GM04503 (cell line): Measurements from ENCODE around the gene EFCAB6.
A peak's percentile ranks its signal among the peaks of the same experiment; 100 is the strongest.

Source experiments
- DNase-seq: peaks from one replicate; pipeline ENCODE4 v3.0.0-alpha.2; 2012; ENCODE audit warnings: low read depth

EFCAB6 gene

DNA sequence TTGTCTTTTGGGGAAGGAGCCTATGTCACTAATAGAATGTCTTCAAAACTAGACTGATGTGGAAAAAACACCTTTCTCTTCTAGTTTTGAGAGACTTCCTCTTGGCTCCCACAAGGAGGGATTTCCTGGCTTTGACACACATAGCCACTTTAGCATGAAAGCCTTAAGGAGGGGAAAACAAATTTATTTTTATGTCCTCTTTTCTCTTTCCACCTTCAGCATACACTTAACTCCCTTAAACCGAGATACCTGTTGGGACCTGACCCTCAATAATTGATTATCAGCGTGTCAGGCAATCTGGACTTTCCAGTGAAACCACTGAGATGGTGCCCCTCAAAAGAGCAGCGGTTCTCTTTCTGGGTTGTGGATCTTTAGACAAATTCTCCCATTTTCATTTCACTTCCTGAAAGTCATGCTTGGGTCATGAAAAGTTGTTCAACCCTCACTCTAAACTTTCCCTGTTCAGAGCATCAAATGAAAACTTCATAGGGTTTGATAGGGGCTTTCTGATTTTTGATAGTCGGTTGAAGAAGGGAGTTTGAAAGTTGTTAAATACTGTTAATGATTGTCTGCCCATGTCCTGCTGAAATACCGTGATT, 9.1 kb downstream of the EFCAB6 start:
- no peak for DNase-seq

DNA sequence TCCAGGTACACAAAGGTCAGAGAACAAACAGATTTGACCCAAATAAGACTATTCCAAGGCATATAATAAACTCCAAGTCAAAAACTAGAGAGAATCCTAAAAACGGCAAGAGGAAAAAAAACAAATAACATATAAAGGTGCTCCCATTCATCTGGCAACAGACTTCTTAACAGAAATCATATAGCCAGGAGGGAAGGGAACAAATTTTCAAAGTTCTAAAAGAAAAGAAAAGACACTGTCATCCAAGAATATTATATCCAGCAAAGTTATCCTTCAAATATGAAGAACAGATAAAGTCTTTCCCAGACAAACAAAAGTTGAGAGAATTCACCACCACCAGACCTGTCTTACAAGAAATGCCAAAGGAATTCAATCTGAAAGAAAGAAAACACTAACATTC, 11.1 kb downstream of the EFCAB6 start:
- no peak for DNase-seq

DNA sequence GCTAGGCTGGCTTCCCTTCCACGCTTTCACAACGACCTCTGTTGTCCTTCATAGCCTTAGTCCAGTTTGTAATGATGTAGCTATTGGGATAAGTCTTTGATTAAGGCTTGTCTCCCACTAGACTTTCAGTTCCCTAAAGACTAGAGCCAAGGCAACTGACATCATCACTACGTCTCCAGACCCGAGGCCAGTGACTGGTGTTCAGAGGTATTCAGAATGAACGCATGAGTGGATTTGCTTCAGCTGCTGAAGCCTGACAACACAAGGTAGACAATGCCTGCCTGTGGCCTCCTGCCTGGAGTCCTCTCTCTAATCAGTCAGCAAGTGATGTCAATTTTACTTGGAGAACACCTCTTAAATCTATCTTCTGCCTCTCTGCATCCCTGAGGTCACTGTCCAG, 13.6 kb downstream of the EFCAB6 start:
- no peak for DNase-seq

DNA sequence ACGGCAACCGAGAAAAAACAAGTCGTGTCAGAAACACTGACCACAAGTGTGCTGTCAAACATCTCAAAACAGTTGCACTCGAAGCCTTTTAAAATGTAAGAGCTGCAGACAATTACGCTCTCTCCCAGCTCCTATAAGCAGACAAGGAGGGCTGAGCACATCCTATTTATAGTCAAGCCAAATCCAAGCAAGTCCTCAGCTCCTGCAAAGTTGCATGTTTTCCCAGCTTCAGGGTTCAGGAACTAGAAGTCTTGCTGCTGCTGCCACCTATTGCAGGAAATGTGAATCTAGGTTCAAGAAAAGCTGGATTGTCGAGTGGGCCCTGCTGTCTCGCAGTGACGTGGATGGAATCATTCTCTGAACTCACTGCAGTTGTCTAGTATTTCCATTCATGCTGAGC, 15.5 kb downstream of the EFCAB6 start:
- peak; percentile 14 for DNase-seq

DNA sequence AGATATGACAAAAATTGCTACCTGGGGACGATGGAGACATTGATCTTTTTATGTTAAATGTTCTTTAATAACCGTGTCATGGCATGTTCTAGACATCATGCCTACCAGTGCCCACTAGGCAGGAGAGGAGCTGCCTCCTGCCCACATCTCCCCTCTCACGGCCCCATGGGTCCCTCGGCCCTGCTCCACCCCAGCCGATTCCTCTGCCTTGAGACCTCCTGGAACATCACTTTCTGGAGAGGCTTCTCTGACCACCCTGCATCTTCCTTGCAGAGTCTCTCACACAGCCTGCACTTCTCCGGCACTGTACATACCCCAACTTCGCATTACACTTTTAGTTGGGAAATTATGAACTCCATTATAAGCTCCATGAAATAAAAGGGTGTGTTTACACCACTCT, 16.8 kb downstream of the EFCAB6 start:
- no peak for DNase-seq

DNA sequence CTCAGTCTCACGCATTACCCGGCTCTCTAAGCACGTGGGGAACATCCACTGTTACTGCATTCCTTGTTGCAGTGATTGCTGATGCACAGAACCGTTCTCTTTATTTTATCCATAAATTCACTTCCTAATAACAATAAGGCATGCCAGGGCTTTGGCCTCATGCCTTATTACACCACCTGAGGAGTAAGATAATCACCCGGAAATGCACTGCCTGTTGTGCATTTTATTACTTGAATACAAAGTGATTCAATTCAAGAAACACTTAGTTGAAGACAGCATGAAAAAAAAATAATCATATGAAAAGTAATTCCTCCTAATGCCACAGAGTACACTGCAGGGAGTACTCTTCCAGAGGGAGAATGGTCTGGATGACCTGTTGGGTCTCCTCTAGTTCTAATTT, 19.2 kb downstream of the EFCAB6 start:
- no peak for DNase-seq

DNA sequence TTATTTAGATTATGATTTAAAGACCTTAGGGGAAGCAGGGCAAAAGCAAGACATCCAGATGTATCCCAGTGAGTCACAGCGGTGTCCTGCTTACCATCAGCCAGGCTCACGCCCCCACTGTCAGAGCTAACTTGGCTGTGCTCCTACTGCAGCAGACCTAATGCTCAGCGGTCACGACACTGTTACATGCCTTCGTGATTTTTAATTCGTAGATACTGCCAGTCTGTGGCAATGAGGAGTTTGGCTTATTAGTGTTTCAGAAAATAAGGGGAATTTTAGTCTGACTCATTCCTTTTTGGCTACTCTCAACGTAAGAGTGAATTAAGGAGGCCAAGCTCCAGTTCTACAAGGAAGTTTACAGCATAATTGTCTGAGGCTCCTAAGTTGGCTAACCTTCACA, 22.7 kb downstream of the EFCAB6 start:
- peak; percentile 98 for DNase-seq

DNA sequence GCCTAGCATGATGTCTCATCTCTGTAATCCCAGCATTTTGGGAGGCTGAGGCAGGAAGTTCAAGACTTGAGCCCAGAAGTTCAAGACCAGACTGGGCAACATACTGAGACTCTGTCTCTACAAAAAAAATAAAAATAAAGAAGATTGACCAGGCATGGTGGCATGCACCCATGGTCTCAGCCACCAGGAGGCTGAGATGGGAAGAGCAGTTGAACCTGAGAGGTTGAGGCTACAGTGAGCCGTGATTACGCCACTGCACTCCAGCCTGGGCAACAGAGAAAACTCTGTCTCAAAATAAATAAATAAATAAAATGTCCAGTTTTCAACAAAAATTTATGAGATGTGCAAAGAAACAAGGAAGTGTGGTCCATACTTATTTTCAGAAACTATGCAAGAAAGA, 28.3 kb downstream of the EFCAB6 start:
- no peak for DNase-seq

DNA sequence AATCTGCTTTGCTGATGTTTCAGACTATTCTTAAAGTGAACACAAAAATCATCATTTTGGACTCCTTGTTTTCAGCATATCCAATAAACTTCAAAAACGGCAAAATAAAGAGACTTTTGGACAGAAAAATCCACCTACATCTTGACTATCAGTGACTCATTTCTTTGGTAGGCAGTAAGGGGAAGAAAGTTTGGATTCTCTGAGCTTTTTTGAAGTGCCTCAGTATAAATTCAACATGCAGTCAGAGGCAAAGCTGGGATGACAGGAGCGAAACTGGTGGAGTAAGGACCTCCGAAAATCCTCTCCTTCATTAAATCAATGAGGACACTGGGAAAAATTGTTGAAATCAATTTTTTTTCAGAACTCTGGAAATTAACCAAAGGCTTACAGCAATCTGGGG, 29.7 kb downstream of the EFCAB6 start:
- no peak for DNase-seq

DNA sequence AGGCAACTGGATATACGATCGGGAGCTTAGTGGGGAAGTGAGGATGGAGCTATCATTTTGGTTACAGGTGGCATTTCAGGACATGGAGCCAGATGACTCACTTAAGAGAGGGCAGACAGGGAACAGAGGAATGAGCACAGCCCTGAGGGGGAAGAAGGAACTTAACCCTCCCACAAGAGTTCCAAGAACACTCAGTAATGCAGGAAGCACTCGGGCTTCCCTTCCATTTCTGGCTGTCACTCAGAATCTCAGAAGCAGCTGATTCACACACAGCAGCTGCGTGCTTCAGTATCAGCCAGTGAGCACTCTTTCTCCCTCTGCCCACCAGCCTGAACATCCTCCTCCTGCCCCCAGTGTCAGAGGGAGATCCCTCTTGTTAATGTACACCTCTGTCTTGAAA, 34.8 kb downstream of the EFCAB6 start:
- peak; percentile 42 for DNase-seq

DNA sequence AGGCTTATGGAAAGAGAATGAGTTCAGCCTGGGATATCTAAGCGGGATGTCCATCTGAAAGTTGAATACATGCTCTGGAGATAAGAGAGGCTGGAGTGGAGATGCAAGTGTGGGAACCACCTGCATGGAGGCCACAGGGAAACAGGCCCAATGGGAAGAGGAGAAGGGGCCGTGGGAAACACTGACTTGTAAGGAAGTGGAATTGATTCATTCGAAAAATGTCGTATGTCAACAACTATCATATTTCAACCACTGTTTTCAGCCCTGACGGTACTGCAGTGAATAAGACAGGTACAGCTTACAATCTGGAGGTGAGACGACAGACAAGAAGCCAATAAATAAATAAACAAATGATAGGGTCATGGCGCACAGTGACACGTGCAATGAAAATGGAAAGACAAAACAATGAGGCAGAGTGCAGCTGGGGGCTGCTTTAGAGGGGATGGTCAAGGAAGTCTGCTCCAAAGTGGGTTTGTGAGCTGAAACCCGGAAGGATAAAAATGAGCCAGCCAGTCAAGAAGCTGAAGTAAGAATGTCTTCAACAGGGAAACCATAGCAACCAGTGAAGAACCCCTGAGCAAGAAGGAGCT, 35.9 kb downstream of the EFCAB6 start:
- no peak for DNase-seq

DNA sequence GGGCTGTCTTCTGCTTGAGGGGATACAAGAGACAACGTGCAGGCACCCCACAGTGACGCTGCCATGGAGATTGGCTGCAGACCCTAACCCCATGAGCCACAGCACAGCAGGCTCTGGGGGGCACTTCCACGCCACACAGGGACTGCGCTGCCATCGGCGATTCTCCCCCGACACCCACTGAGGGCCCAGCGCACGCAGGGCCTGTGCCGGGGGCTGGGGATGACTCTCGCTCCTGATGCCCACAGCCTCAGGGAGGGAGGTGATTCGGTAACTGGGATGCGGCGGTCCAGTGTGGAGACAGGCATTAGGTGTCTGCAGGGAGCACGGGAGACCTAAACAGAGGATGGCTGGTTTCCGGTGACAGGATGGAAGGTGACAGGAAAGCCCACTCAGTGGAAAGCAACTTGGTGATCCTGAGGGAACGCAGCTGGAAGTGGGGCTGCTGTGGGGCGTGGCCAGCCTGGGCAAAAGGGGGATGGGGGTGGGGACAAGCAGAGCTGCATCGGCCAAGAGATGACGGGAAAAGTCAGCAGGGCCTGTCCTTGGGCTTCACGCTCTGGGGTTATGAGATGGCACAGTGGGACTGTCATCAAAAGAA, 37.7 kb downstream of the EFCAB6 start:
- DNase-seq, result no peak

DNA sequence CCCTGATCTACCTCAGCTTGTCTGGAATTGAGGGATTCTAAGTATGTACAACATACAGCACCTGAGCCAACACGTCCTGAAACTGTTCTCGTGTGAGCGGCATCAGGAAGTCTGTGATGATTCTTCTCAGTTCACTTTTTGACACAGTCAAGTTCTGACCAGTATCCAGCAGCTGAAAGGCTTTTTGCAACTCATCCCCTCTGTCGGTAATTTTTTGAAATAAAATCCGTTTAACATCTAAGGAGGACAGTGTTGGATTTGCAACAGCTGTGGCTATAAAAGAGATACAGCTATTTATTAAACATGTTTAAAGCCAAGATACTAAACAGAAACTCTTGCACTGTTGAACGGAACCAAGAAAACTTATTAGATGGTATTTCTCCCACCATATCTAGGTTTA, 39.3 kb downstream of the EFCAB6 start:
- DNase-seq, result no peak

DNA sequence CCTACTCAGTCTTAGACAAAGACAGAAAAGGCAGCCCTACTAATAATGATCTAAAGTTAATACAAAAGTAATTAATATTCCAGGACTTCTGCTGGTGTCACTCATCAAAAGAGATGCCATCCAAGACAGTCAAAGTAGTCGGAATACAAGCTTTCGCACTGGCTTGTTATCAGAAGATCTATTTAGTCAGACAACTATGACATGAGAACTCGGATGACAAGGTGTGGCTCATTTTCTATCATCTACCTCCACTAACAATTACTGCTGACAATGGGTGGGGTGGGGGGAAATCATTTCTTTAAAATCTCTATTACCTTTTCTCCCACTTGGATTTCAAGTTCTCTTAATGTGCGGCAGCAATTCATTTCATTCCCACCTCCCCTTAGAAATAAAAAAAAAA, 56.7 kb downstream of the EFCAB6 start:
- no peak for DNase-seq

DNA sequence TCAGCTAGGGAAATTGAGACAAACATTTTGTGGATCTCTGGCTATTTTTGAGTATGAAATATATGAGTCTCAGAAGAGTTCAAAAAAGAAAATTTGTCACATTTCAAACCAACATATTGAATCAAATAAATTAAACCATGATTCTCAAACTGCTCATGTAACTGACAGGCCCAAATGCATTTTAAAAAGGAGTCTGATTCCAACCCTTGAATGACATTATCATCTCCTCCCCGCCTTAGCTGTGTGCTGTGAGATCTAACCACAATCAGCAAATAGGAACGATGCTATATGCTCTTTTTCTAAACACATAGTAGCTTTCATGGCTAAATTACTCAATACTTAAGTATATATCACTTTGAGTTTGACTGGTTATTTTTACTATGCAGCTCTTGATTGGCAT, 57.1 kb downstream of the EFCAB6 start:
- DNase-seq, result no peak

DNA sequence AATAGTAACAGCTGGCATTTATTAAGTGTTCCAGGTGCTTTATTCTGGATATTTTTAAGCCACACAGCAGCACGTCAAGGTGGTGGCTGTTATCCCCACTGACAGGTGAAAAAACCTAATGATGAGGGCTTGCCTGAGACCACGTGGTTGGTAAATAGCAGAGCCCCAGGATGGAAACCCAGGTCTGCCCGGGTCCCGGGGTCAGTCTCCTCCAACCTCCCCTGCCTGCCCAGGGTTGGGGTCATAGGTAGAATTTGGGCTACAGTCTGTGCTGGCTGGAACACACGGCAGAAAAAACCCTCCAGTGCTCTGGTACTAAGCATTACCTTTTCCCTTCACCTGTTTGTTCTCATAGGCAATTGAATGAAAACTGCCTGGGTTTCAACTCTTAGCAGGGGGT, 57.9 kb downstream of the EFCAB6 start:
- no peak for DNase-seq

DNA sequence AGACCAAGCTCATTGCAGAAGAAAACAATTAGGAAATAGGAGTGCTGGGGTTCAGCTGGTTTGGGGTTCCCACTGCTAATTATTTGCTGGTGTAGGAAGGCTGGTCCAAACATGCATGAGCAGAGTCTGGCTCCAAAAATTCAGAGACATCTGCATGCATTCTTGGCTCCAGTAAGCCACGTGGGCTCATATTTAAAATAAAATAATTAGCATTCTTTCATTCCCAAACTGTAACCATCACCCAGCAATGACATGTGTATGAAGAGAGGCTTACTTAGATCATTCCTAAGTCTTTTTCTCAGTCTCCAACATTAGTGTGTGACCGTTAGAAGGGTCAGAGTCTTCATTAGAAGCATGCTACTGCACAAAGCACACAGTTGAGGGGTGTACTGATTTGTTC, 58.4 kb downstream of the EFCAB6 start:
- DNase-seq, result no peak

DNA sequence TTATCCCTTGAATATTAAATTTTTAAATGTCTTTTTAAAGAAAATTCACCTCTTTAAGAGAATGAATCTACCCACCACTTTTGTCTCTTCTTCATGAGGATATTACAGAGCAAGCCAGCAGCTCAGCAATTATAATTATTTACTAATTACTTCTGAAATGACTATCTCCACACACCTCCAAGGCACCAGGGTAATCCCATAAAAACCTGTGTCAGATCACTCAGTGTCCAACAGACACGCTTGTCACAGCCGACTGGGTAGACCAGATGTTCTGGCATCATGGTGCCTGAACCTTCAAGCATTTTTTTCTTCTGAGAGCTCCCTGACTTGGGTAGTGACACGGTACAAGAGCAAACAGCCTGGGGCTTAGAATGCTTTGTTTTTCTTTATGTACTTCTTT, 61.4 kb downstream of the EFCAB6 start:
- DNase-seq, result no peak

DNA sequence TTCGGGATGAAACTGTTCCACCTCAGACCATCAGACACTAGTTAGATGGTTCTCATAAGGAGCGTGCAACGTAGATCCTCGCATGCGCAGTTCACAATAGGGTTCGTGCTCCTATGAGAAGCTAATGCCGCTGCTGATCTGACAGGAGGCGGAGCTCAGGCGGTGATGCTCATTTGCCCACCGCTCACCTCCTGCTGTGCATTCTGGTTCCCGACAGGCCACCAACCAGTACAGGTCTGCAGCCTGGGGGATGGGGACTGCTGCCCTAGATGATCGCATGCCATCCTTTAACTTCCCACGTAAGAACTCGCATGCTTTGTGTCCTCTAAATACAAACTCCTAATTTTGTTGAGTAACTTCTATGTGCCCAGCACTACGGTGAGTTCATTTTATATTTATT, 62.6 kb downstream of the EFCAB6 start:
- DNase-seq, result no peak

DNA sequence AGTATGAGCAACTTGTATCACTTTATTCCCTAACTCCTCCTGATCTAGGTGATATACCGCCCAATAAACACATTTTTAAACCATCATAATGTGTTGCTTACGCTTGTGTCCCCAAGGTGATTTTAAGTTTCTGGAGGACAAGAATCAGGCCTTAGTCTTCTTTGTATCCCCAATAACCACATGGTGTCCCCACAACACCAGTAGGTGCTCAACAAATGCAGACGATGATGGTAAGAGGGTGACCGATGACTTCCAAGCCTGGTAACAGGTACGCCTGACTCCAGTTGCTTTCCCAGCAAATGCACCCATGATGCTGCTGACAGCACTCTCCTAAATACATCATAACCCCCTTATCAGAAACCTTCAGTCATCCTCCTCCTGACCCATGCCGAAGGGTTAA, 64.2 kb downstream of the EFCAB6 start:
- DNase-seq, result no peak

DNA sequence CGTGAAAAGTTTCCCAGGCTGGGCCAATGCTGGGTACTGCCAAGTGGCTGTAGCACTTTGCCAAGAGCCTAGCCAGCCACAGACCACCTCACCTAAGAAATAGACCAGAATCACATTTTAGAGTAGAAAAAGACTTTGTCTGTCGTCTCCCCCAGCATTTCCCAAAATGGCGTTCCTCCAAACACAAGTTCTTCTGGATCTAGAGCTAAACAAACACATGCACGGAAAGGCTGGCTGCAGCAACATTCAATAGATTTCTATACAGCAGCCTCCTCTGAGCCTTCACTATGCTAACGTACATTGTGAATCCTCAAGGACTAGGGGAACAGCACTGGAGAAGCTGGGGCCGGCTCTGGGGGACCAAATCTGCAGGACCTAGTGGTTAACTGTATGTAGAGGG, 65.0 kb downstream of the EFCAB6 start:
- DNase-seq, result no peak

DNA sequence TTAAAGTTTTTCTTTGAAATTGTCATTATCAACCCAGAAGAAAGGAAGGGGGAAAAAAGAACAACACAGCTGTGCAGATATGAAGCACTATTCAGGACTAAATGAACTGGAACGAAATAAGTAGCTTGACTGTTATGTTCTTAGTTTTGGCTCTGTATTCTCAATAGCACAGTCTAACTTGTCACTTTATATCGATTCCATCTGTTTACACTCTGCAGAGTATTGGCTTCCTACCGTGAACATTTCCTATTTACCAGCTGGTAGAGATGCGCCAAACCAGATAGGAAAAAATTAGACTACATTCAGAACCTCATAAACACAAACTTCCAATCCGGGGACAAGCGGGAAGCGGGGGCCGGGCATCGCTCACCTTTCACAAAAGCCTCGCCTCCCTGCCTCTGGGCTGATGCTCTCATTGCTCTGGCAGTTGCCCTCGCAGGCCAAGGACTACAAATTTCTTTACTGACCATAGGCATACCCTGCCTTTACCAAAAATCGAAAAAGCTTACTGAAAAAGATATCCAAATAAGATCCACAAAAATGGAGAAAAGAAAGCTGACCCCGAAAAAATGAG, 66.2 kb downstream of the EFCAB6 start:
- no peak for DNase-seq

DNA sequence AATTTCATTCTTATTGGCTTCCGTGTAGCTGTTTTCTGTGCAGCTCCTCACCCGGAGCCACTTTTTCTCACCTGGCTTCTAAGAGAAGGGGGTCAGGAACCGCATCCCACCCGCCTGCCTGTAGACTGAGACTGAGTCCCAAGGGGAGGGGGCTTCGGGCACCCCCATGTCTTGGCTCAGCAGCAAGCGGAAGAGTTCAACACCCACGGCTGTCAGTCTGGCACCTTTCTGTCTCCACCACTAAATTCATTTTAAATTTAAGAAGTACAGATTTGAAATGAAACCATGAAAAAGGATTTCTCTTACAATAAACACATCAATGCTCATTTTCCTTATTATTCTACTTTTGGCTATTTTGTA, 66.7 kb downstream of the EFCAB6 start:
- DNase-seq, result no peak
